Measurements from ENCODE around the gene TAF4.

TAF4 gene

GRCh38 chr20:61932199-61932592 lies 133.5 kb downstream of the TAF4 start:
- H3K4me3 ChIP-seq (ENCODE audit: control insufficient read depth, low read depth, low read length): no peak overlapping the region
- TF ChIP-seq, protein P1, sequence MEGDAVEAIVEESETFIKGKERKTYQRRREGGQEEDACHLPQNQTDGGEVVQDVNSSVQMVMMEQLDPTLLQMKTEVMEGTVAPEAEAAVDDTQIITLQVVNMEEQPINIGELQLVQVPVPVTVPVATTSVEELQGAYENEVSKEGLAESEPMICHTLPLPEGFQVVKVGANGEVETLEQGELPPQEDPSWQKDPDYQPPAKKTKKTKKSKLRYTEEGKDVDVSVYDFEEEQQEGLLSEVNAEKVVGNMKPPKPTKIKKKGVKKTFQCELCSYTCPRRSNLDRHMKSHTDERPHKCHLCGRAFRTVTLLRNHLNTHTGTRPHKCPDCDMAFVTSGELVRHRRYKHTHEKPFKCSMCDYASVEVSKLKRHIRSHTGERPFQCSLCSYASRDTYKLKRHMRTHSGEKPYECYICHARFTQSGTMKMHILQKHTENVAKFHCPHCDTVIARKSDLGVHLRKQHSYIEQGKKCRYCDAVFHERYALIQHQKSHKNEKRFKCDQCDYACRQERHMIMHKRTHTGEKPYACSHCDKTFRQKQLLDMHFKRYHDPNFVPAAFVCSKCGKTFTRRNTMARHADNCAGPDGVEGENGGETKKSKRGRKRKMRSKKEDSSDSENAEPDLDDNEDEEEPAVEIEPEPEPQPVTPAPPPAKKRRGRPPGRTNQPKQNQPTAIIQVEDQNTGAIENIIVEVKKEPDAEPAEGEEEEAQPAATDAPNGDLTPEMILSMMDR (IDR thresholded peaks at IDR 0.05; ENCODE audit: control insufficient read depth, insufficient read depth, low read depth, low read length, missing control alignments): no peak
- DNase-seq (ENCODE audit: low read depth): no peak

DNA sequence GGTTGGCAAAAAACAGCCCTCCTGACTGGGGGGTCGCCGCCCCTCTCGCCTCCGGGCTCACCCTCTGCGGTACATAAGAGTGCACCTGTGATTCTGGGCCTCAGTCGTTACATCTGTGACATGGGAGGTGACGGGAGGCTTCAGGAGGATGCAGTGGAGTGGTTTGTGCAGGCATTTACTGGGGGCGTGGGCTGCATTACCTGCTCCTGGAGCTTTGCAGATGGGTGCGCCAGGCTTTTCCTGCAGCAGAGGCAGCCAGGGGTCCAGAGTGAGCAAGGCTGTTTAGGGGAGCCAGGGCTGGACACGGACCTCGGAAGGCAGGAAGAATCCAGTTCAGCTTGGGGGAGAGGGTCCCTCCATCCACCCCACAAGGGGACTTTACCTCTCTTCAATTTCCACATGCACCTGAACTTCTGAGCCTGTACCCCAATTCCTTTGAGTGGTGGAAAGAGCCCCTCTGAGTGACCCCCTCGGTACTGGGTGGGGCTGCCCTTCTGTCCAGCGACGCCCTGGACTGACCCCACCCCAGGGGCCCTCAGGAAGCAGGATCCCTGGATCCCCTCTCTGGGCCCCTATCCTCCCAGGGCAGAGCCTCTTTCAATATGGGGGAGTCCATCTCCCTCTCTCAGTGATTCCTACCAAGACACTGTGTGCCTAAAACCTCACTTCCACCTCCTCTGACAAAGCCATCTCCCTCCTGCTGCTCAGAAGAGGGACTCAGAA lies 134.0 kb downstream of the TAF4 start:
- TF ChIP-seq, protein P1 (IDR thresholded peaks at IDR 0.05; ENCODE audit: control insufficient read depth, insufficient read depth, low read depth, low read length, missing control alignments): no peak
- no peak overlapping the region for H3K4me3 ChIP-seq (ENCODE audit: control insufficient read depth, low read depth, low read length)
- DNase-seq (ENCODE audit: low read depth): no peak

- DNase-seq (ENCODE audit: low read depth): no peak
- TF ChIP-seq, protein P1 (IDR thresholded peaks at IDR 0.05; ENCODE audit: control insufficient read depth, insufficient read depth, low read depth, low read length, missing control alignments): no peak
- no peak overlapping the region for H3K4me3 ChIP-seq (ENCODE audit: control insufficient read depth, low read depth, low read length)
Observed at GRCh38 chr20:61930776-61931475, 134.8 kb downstream of the TAF4 start.

- TF ChIP-seq, protein P1 (IDR thresholded peaks at IDR 0.05; ENCODE audit: control insufficient read depth, insufficient read depth, low read depth, low read length, missing control alignments): no peak
- H3K4me3 ChIP-seq (ENCODE audit: control insufficient read depth, low read depth, low read length): no peak overlapping the region
- no peak for DNase-seq (ENCODE audit: low read depth)
Observed at GRCh38 chr20:61929971-61930666, 135.6 kb downstream of the TAF4 start.

GRCh38 chr20:61929561-61929960 lies 136.1 kb downstream of the TAF4 start:
- no peak overlapping the region for H3K4me3 ChIP-seq (ENCODE audit: control insufficient read depth, low read depth, low read length)
- TF ChIP-seq, protein P1 (IDR thresholded peaks at IDR 0.05; ENCODE audit: control insufficient read depth, insufficient read depth, low read depth, low read length, missing control alignments): no peak
- DNase-seq (ENCODE audit: low read depth): no peak

GRCh38 chr20:61927826-61928541 lies 137.7 kb downstream of the TAF4 start:
- H3K4me3 ChIP-seq (ENCODE audit: control insufficient read depth, low read depth, low read length): no peak overlapping the region
- TF ChIP-seq, protein P1 (IDR thresholded peaks at IDR 0.05; ENCODE audit: control insufficient read depth, insufficient read depth, low read depth, low read length, missing control alignments): no peak

More at GRCh38 chr20:61927826-61928541, 137.7 kb downstream of the TAF4 start:
- DNase-seq (ENCODE audit: low read depth): no peak

Data from AG09309 (cell line).